Activated T-cell treated with anti-CD3 and anti-CD28 coated beads for 24 hours (primary cell): ENCODE measurements around the gene C11orf58.

Source experiments
- DNase-seq: peaks from one replicate; pipeline ENCODE4 v3.0.0-alpha.2; 2020; ENCODE audit warnings: low read depth

The C11orf58 gene

DNA sequence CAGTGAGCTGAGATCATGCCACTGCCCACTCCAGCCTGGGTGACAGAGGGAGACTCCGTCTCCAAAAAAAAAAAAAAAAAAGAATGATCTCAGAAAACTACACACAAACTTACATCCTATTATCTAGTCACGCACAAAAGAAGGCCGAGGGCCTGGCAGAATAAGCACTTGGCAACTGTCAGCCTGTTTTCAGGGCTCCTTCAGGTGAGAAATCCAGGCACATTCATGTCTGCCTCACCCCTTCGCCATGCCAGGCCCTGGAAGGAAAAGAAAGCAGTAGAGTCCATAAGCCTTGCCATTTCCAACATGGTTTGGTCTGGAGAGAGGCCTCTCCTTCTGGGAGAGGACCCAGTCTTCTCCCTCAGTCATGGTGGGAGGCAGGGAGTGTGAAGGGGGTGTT, 30.9 kb downstream of the C11orf58 start:
- DNase-seq: no peak

DNA sequence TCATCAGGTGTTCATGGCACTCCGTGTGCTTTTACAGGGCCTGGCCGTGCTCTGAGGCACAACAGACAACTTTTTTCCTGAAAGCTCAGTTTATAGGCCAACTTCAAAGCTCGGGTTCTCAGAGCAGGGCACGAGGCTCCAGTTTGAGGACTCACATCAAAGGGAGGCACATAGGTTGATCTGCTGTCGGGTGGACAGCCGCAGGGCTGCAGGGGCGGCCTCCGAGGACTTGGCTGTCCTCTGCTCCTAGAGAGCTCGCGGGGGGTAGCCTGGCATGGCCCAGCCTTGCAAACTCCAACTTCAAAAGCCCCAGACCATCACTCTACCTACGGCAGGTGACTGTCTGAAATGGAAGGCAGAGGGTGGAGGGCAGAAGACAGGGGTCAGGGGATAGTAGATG, 31.6 kb downstream of the C11orf58 start:
- DNase-seq: no peak

DNA sequence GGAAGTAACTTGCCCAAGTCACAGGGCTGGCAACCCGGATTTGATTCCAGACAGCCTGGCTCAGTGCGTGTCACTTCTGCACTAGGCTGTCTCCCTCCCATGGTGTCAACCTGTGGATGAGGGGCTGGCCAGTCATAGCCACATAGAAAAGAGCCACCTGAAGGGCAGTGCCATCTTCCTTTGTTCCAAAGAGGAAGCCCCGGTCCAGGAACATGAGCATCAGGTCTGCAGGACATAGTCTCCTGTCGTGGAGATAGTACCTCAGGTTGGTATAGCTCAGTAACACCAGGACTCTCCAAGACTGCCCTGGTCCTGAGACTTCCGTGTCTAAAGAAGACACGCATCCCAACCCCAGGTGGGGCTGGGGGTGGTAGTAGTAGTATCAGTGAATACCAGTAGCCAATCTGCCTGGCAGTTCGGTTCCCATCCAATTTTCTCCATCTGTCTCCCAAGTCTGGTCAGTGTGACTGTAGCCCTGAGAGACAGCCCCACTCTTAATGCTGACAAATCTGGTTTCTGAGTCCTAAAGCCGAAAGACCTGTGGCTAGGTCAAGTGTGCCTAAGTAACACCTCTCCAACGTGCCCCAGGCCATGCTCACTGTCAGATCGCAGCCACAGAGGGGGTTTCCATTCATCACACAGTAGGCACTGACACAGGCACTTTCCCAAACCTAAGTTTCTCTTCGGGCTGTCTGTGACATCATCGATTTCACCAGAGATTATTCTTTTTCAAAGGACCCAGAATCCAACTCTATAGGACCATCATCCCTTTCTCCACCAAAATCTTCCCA, 33.1 kb downstream of the C11orf58 start:
- DNase-seq: no peak

DNA sequence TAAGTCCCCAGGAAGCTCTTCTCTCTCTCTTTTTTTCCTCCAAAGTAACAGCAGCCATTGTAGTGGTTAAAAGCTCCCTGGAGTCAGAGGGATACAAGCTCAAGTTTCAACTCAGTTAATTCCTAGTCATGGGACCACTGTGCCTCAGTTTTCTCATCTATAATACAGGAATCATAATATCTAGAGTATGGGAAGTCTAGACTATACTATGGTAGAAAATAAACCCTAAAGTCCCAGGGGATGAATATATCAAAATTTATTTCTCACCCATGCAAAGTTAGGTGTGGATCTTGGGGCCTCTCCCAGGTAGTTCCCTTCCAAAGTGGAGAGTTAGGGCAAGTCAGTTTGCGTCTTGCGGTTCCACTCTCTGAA, 33.7 kb downstream of the C11orf58 start:
- DNase-seq: no peak

DNA sequence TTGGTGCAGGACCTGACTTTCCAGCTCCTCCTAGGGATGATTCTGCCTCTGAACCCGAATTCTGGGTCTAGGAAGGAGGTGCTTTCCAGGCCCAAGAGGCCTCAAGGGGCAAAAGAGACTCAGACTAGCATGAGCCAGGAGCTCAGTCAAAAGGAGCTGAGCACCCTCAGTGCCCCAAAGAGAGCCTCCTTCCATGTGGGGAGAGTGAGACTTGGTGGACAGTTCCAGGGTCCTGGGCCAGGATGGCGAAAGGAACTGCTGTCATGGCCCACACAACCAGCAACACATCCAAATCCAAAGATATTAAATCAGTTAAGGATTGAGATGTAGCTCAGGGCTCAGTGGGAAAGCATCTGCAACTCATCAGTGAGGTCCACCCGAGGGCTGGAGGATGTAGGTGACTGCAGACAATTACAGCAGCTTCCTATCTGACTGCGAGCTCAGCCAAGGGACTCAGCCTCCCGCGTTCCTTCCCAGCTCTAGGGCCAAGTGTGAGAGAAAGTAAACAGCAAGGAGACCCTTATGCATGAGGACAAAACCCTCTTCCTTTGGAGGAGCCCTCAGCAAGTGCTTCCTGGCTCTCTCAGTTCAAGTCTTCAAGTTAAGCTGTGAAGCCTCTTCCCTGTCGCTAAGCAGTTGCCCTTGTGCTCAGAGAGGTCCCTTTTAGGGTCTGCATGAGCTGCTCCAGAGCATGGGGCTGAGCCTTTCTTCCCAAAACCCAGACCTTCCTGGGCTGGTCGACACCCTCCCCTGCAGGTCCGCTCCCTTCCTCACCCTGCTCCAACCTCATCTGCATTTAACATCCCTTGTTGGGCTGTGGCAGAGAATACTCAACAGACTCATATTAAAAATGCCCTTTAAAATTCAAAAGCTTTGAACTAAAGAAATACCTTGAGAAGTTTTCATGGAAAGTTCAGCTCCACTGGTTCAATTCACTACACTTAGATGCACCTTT, 35.8 kb downstream of the C11orf58 start:
- no peak for DNase-seq

DNA sequence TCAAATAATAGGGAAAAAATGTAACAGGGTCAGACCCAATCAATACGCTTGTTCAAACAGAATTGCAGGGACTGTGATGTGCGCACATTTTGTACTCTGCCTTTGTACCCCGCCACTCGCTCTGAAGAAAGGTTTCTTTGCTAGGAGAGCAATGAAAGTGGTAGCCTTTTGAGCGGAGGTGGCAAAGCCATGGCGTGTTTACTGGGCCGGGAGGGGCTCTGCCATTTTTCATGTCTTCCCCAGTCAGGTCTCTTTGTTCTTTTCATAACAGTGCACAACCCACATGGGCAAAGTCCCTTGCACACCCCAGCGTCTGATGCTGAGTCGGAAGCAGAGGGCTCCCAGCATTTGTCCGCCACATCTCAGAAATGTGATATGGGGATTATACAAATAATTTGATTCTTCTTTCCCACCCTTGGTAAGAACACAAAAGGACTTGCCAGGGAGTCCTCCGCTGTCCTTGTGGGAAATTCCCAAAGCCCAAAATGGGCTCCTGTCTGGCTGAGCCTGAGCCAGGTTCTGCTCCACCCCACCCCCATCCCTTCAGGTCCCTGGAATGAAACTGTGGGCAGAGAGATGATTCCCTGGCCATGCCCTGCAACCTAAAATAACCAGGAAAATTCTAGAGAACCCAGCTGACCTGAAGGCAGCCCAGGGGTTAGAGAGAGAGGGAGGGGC, 36.6 kb downstream of the C11orf58 start:
- DNase-seq: no peak

DNA sequence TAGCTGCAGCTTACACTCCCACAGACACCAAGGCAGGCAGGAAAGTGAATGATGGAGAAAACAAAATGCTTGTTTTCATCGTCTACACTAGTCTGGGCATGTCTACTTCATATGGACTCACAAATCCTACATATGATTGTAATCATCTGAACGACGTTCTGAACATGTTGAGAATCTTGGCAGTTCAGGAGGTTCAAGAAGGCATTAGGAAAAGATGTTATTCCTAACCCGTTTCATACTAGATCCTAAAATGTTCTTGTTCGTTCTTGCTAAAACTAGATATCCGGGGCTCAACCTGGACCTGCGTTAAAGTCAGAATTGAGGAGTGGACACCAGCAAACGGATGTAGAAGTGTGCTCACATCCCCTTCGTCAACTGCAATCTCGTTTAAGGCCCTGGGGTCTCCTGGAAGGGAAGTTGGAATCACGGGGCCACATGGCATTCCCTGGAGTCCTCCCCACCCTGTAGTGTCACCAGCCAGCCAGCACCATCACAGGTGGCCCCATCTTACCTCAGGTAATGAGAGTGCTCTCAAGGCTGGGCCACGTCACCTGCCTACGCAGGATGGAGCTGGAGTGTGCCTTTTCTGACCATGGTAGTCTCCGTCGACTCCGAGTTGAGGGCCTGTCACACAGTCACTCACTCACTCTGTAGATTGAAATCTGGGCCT, 37.3 kb downstream of the C11orf58 start:
- DNase-seq: no peak

DNA sequence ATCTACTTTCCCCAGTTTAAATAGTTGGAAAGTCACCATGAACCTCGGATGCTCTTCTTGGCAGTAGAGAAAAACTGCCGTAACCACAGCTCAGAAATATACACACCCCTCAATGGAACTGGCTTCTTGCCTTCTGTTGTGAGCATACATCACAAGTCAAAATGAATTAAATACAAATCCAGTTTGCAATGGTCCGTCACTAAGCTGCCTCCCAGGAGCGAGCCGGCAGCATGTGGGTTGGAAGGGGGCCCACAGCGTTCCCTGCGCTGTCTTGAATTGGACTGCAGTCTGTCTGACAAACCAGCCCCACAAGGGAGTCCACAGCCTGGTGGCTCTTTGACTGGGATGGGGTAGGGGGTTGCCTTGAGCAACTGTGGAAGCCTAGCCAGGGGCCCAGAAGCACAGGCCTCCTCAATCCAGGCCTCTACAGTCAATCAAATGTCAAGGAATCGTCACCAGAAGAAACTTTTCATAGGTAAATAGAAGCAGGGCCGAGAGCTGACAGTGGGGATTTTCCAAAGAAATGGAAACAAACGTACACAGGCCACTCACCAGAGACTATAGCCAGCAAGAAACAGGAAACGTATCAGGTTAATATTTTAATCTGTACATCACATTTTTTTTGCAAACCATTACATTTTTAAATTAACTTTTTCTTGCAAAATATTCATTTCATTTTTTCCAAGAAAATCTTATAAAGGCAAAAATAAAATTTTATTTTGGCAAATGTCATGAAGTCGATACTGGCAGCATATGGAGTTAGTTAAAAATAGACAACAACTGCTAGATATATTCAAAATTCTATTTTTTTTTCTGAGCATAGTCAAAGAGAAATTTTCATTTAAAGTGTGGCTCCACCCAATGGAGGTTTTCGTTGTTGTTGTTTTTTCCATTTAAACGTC, 38.5 kb downstream of the C11orf58 start:
- no peak for DNase-seq

DNA sequence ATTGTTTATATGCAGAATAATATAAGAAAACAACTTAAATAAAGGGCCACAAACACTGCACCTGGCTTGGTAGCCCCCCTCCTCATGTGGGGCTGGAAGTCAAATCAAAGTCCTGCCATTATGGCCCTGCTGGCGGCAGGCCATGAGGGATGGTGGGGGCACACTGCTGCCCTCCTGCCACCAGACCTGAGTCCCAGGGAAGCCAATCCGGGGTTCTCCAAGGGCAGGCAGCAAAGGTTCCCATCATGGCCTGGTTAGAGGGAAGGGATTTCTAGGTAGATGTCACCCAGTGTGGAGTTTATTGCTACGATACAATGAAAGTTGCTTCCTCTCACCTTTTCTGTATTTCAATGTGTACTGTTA, 39.1 kb downstream of the C11orf58 start:
- DNase-seq: no peak

DNA sequence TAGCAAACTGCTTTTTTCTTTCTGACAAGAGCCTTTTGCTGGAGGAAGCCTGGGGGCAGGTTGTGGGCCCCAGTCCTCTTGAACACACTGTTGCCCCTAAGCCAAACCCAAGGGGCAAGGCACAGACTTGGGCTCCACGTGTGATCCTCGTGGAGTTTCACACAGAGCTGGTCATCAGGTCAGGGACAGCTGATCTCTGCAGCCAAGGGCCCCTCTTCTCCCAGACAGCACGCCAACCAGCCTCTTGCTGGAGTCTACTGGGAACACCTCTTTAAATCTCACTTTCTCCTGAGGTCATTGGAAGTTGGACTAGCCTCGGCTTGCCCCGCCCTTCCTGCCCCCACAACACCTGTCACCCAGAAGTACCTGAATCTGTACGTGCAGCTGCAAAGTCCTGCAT, 39.8 kb downstream of the C11orf58 start:
- no peak for DNase-seq

DNA sequence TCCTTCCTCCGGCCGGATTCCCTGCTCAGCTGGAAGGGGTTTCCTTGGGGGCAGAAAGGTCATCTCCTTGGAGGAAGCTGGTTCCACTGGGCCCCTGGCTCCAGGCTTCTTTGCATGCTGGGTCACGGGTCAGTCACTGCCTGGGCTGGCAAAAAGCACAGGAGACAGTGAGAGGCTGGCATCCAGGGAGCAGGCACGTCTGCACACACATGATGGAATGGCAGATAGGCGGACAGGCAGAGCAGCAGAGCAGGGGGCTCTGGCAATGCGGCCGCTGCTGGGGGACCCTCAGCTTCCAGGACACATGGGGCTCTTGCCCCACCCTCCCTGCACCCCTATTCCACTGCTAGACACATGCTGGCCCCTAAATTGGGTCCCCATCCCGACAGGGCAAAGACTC, 40.4 kb downstream of the C11orf58 start:
- no peak for DNase-seq

DNA sequence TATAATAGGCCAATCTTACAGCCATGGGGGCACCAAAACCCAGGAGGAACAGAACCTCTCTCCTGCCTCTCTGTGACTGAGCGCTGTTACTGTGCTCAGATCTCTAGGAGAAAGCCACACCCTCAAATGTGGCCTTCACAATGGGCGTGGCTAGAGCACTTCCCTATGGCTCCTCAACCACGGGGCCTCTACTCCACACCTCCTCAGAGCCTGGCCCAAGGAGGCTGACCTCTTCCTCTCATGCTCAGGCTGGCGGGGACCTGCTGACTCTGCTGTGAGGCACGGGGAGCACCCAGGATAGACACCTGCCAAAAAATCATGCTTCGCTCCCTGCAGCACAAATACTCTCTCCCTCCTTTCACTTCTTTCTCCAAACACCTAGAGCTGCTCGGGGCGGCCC, 41.0 kb downstream of the C11orf58 start:
- no peak for DNase-seq

DNA sequence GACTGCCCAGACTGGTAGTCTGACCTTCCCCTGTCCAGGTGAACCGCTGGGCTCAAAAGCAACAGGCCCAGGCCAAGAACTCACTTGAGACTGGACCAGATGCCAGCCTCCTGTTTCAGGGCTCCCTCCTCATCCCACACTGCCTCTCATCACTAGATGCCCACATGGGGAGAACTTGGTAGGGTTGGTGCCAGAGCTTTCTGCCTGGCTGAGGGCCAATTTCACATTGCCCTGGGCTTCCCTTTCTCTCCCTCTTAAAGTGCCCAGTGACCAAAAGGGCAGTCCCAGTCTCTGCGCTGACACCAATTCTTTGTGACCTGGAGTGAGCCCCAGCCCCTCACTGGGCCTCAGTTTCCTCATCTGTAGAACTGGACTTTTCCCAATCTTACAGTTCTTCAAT, 41.7 kb downstream of the C11orf58 start:
- no peak for DNase-seq

DNA sequence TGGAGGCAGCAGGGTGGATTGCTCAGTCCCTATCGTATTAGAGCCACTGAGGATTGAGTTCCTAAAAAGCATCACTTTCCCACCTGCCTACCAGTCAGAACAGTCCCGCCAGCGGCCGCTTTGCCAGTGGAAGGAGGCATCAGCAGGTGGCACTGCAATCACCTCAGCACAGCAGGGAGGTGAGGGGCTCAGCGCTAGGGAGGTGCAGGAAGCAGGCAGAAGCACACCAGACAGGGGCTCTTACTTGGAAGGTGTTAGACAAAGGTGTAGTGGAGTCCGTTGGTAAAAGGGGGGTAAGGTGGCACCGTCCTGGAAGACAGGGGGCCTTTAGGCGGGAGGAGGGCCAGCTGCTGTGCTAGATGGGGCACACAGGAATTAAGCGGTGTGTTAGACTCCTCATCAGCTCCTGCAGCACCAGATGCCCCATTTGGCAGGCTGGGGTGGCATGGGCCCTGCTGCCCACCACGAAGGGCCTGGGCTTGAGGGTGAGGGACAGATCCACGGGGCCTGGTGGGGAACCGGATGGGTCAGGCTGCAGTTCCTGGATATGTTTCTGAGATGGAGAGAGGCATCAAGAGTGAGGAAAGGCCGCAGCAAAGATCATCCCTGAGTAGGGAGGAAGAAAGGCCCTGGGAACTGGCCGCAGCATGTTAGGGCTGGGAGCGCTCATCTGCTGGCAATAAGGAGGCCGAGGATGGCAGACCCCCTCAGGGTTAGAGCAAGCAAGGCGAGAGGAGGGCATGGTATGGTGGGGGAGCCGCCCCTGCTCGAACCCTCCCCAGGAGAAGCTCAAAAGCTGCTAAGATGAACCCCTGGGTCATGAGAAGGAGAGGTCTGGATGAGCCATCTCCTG, 42.5 kb downstream of the C11orf58 start:
- no peak for DNase-seq

DNA sequence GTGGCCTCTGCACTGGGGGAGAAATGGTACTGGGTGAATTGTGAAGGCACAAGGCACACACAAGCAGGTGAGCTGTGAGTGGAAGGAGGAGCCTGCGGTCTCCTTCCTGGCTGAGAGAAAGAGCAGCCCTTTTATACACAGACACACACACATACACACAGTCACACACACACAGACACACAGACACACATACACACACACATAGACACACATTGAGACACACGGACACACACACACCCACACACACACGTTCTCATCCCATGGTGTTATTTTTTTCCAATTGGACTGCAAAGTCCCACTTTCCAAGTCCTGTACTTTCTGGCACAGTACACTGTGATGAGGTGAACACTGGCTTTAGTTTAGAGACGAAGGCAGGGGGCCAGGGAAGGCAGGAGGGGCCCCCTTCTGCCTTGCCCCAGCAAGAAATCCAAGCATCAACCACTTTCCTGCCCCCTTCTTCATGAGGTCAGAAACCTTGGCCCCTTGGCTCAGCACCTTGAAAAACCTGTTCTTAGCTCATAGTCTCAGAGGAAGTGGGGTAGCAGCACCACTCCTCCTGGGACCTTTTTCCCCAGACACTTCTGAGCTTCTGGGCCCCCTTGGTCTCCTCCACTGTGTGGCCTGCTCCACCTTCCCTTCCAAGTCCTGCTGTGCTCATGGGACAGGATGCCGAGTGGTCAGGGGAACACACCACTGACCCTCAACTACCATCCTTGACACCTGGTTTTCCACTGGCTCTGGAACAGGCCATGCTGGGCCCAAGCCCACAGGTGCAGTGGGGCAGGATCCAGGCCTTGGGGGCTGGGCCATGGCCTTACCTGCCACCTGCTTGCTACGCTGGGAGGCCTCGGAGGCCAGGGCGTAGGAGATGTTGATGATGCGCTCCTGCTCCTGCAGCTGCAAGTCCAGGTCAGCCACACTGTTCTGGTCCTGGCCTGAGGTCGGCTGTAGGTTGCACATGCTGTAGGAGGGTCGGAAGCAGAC, 43.8 kb downstream of the C11orf58 start:
- DNase-seq: no peak

DNA sequence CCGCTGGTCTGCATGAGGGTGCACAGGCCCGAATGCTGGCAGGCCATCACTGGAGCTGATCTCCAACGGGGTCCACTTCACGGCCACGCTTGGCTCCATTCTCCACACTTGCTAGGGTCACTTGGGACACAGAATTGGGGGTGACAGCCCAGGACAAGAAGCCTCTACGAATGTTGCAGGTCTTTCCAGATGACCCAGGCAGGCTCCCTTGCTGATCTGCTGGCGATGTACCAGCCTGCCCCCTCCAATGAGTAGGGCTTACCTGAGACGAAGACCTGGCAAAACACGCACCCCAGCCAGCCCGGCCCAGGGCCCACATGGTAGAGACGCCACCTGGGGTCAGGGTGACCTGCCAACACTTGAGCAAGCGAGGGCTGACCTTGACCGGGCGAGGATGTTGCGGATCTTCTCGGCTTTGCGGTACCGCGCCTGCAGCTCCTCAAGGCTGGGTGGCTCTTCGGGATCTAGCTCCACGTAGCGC, 44.9 kb downstream of the C11orf58 start:
- DNase-seq: no peak

DNA sequence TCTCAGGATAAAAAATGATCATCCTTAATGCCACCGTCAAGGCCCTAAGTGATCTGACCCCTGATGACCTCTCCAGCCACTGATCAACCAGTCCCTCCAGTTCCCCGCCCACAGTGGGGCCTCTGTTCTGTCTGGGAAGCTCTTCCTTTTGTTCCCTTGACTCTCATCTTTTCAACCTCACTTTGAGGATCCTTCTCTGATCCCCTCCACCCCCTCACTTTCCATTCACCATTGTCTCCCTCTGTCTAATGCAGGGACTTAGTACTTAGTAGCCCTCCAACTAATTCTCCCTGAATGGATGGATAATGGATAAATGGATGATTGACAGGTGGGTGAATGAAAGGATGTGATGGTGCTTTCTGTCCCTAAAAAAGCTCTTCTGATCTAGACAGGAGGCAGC, 45.6 kb downstream of the C11orf58 start:
- no peak for DNase-seq

DNA sequence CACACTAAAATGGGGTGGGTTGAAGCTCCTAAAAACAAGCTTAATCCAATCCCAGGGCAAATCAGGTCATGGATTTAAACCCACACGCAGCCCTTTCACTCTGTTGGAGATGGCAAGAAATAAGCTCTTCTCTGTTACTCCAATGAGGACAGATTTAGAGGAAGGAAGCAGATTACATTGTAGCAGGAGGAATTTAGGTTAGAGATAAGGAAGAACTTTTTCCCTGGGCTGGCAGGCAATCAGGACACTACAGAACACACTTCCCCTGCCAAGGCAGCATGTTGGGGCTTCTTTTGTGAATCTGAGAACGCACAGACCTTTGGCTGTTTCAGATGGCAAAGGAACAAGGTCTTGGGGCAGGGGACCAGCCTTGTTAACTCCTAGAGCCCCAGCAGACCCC, 46.2 kb downstream of the C11orf58 start:
- no peak for DNase-seq
